DND-41 (cell line): ENCODE measurements around the gene CEACAM8.

Experiments used
- CTCF ChIP-seq: IDR thresholded peaks from 2 replicates; pipeline ENCODE4 v1.5.1; 2012; ENCODE audit warnings: borderline replicate concordance, low read length, moderate library complexity, mild to moderate bottlenecking; ENCODE audit not compliant: poor library complexity, severe bottlenecking; ENCODE audit errors: extremely low read depth
- EZH2 ChIP-seq: IDR thresholded peaks from 3 replicates; pipeline ENCODE4 v1.6.1; 2012; ENCODE audit warnings: borderline replicate concordance, low read depth, mild to moderate bottlenecking, moderate library complexity, low read length, inconsistent platforms; ENCODE audit not compliant: severe bottlenecking

DNA sequence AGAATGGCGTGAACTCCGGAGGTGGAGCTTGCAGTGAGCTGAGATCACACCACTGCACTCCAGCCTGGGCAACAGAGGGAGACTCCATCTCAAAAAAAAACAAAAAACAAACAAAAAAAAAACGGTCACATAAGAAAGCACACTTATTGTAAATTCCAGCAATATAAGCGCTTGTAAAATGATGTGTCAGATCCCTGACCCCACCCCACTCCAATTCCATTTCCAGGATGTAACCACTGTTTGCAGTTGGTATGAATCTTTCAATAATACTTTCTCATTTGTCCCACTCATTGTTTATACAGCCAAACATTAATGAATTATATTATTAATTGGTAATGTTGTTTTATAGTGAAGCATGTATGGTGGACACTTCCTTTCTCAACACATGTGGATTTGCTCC lies 50.6 kb downstream of the CEACAM8 start:
- no peak for TF ChIP-seq CTCF
- TF ChIP-seq EZH2, result no peak
